Measurements from ENCODE around the gene MCM3AP.

DNA sequence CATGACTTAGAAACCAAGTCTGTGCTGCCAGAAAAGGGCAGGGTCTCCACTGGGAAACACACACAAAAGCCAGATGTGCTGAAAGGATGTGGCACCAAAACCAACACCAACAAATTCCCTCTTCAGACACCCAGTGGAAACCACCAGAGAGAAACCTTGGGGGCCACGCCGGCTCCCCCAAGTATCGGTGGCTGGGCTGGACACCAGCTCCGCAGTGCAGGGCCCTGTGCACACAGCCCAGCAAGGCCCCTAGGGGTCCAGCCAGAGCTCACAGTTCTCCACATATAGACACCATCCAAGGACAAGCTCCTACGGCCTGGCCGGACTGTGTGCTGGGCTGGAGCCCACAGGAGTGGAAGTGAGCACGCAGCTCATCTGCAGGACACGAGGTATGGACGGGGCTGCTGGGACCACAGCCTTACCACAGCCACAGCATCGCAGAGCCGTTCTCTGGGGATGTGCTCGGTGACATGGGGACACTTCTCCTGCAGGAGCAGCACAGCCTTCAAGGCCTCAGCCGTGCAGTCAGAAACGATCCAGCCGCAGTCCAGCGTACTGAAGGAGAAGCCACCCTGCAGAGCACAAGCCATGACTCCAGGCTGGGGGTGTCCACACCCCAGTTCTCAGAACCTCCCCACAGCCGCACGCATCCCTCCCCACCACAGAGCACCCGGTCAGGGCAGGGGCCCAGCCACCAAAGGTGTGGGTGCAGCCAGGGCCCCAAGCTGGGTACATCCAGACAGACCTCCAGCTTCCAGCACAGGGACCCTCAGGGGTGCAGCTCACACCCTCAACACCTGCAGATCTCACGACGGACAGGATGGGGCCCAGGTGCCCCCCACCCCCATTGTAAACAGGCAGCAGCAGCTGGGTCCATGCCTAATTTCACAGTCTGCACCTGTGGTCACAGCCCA is 78.1 kb downstream of the MCM3AP start:
- TF ChIP-seq RB1 (IDR thresholded peaks at IDR 0.05; ENCODE audit: low read depth) (no peak), ZNF274 (IDR thresholded peaks at IDR 0.05; ENCODE audit: borderline replicate concordance, low read depth, low read length) (no peak), HDAC6 (IDR thresholded peaks at IDR 0.05; ENCODE audit: low read depth, low read length) (no peak), BHLHE40 (IDR thresholded peaks at IDR 0.05; ENCODE audit: low read length) (no peak)
- TF ChIP-seq, protein P1, sequence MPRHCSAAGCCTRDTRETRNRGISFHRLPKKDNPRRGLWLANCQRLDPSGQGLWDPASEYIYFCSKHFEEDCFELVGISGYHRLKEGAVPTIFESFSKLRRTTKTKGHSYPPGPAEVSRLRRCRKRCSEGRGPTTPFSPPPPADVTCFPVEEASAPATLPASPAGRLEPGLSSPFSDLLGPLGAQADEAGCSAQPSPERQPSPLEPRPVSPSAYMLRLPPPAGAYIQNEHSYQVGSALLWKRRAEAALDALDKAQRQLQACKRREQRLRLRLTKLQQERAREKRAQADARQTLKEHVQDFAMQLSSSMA (CRISPR knock-in tag; IDR thresholded peaks at IDR 0.05), result no peak

All from K562 (cell line).